Parathyroid adenoma (tissue), 2 donors: ENCODE results near the gene C11orf91.

Experiments
- H2AFZ ChIP-seq: fragments of 300-600 bp; sonication (generic); one replicate; pipeline ENCODE4 v1.7.0; 2017; ENCODE audit warnings: antibody characterized with exemption, mild to moderate bottlenecking
- H3K27ac ChIP-seq: fragments of 300-600 bp; sonication (generic); one replicate; pipeline ENCODE4 v1.7.0; 2017
- H3K27me3 ChIP-seq: fragments of 300-600 bp; sonication (generic); one replicate; pipeline ENCODE4 v1.7.0; 2017; ENCODE audit warnings: low read length; ENCODE audit not compliant: control insufficient read depth, insufficient read depth
- H3K36me3 ChIP-seq: fragments of 300-600 bp; sonication (generic); one replicate; pipeline ENCODE4 v1.7.0; 2017; ENCODE audit warnings: low read length; ENCODE audit not compliant: control insufficient read depth, insufficient read depth
- H3K4me1 ChIP-seq: fragments of 300-600 bp; sonication (generic); one replicate; pipeline ENCODE4 v1.7.0; 2017; ENCODE audit warnings: control low read depth
- H3K4me2 ChIP-seq: fragments of 300-600 bp; sonication (generic); one replicate; pipeline ENCODE4 v1.7.0; 2017; ENCODE audit warnings: low read length
- H3K4me3 ChIP-seq: fragments of 300-600 bp; sonication (generic); one replicate; pipeline ENCODE4 v1.7.0; 2017; ENCODE audit warnings: low read depth, low read length
- H3K79me2 ChIP-seq: fragments of 300-600 bp; sonication (generic); one replicate; pipeline ENCODE4 v1.7.0; 2017; ENCODE audit warnings: control low read depth
- H3K9ac ChIP-seq: fragments of 300-600 bp; sonication (generic); one replicate; pipeline ENCODE4 v1.7.0; 2017; ENCODE audit warnings: mild to moderate bottlenecking
- H3K9me3 ChIP-seq: fragments of 300-600 bp; sonication (generic); one replicate; pipeline ENCODE4 v1.7.0; 2017; ENCODE audit warnings: low read length; ENCODE audit not compliant: control insufficient read depth
- TF ChIP-seq, protein P1 (sequence below): fragments of 300-600 bp; sonication (generic); IDR thresholded peaks from one replicate; pipeline ENCODE4 v1.7.0; 2017; ENCODE audit warnings: antibody characterized with exemption, mild to moderate bottlenecking
- donor health status: primary hyperparathyroidism.

C11orf91 gene

DNA sequence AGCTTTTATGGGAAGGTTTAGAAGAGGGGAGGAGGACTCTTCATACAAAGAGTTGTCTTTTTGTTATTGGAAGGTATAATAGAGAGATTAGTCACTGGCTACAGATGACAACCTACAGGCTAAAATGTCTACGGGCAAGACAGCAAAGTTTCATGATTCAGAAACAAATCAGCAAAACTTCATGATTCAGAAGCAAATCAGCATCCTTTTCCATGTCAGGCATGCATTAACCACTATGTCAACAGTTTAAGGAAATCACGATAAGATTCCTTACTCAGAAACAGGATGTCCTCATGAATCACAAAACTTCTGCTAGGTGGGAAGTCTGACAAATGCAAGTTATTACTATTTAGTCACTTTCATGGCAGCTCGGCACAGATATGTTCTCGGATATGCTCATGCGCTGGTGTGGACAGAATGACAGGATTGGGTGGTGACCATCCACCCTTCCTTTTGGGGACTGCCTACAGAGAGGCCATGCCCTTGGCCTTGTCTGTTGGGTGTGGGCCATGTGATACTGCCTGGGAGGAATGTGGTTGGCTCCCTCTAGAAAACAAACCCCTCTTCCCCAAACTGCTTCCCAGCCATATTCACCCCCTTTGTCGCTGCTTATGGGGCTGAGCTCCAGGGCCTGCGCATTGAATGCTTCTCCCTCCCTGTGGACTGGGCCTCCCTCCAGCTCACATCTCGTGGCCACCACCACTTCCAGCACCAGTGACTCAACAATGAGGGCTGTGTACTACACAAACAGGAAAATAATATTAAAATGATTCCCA lies 10.1 kb downstream of the C11orf91 start:
- no peaks in the 10 kb centered on the region for H3K79me2 ChIP-seq
- no peaks in the 10 kb centered on the region for H3K9me3 ChIP-seq
- TF ChIP-seq, protein P1, sequence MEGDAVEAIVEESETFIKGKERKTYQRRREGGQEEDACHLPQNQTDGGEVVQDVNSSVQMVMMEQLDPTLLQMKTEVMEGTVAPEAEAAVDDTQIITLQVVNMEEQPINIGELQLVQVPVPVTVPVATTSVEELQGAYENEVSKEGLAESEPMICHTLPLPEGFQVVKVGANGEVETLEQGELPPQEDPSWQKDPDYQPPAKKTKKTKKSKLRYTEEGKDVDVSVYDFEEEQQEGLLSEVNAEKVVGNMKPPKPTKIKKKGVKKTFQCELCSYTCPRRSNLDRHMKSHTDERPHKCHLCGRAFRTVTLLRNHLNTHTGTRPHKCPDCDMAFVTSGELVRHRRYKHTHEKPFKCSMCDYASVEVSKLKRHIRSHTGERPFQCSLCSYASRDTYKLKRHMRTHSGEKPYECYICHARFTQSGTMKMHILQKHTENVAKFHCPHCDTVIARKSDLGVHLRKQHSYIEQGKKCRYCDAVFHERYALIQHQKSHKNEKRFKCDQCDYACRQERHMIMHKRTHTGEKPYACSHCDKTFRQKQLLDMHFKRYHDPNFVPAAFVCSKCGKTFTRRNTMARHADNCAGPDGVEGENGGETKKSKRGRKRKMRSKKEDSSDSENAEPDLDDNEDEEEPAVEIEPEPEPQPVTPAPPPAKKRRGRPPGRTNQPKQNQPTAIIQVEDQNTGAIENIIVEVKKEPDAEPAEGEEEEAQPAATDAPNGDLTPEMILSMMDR, result no peak
- peaks cover 18% of the 10 kb centered on the region for H3K4me1 ChIP-seq
- H3K9ac ChIP-seq, result no peak overlapping the region
- H3K36me3 ChIP-seq, result no peaks in the 10 kb centered on the region
- no peak overlapping the region for H3K4me2 ChIP-seq
- H3K4me3 ChIP-seq, result no peak overlapping the region
- no peak overlapping the region for H2AFZ ChIP-seq
- H3K27ac ChIP-seq, result peak overlapping the region; percentile 78
- no peaks in the 10 kb centered on the region for H3K27me3 ChIP-seq

DNA sequence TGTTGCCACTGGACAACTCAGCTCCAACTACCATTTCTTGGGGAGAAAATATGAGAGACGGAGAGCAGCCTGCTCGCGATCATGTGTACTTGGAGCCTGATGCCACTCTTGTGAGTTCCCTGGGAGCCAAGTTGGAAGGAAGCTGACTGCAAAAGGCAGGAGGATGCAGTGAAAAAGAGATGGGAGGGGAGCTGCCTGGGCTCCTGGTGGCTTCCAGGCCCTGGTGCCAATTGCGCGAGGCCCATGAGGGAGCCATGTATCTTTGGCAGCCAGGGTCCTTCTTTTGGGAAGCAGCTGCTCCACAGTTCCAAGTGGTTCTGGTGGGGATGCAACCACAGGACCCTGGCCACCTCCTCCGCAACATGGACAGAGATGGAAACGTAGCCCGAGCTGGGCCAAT lies 11.1 kb downstream of the C11orf91 start:
- no peaks in the 10 kb centered on the region for H3K79me2 ChIP-seq
- H3K4me1 ChIP-seq, result peaks cover 9% of the 10 kb centered on the region
- H3K4me3 ChIP-seq, result no peak overlapping the region
- peak overlapping the region; percentile 78 for H3K27ac ChIP-seq
- H3K9me3 ChIP-seq, result no peaks in the 10 kb centered on the region
- no peak overlapping the region for H3K9ac ChIP-seq
- H2AFZ ChIP-seq, result no peak overlapping the region
- H3K27me3 ChIP-seq, result no peaks in the 10 kb centered on the region
- no peak overlapping the region for H3K4me2 ChIP-seq
- TF ChIP-seq, protein P1, result no peak
- no peaks in the 10 kb centered on the region for H3K36me3 ChIP-seq

DNA sequence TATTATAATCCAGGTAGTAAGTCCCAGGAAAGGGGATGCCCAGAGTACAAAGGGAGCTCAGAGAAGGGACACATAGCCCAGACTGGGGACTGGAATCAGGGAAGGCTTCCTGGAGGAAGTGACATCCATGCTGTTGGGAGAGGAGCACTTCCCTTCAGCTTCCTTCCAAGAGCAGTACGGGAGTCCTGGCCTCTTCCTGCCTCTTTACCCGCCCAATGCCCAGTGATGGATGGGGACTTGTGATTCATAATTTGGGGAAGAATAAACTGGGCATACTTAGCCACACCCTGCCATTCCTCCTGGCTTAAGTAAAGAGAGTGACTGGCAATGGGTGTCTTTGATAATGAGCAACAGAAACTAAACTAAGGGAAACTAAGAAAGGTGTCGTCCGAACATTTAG lies 11.5 kb downstream of the C11orf91 start:
- Histone ChIP-seq H2AFZ (no peak overlapping the region), H3K79me2 (no peaks in the 10 kb centered on the region), H3K36me3 (no peaks in the 10 kb centered on the region), H3K27ac (peak overlapping the region; percentile 15), H3K4me3 (no peak overlapping the region), H3K4me2 (no peak overlapping the region), H3K4me1 (peaks cover 8% of the 10 kb centered on the region), H3K27me3 (no peaks in the 10 kb centered on the region), H3K9ac (no peak overlapping the region), H3K9me3 (no peaks in the 10 kb centered on the region)
- TF ChIP-seq, protein P1, result no peak

DNA sequence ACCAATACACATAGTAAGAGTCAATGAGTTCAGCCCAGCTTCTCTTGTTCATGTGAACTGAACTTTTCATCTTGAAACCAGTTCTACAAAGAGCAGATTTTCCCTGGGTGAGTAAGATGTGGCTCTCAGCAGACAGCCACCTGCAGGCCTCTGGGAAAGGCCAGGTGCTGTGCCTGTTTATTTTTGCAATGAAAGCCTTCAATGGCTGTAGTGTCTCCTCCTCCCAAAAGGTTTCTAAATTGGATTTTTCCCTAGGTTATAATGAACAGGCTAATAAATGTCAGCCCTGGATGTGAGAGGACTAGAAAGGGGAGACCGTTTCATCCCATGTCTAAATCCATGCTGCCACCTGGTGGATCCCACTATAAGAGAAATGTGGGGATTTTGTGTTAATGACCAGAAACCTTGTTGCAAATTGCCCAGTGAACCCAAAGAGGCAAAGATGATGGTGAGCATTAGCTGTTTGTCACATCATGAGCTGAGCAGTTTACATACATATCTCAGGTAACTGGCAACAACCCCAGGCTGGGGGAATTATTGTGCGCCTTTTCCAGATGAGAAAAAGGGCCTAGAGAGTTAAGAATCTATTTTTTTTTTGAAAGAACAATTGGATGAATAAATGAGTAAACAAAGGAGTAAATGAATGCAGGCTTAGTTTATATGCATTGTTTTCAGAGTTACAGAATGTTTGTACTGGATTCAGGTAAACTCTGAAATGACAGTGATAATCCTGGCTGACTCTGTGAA lies 12.7 kb downstream of the C11orf91 start:
- Histone ChIP-seq H3K9me3 (no peaks in the 10 kb centered on the region), H2AFZ (no peak overlapping the region), H3K9ac (no peak overlapping the region), H3K79me2 (no peaks in the 10 kb centered on the region), H3K27me3 (no peaks in the 10 kb centered on the region), H3K4me1 (peaks cover 7% of the 10 kb centered on the region), H3K4me2 (no peak overlapping the region), H3K27ac (no peak overlapping the region), H3K36me3 (no peaks in the 10 kb centered on the region), H3K4me3 (no peak overlapping the region)
- TF ChIP-seq, protein P1, result peak; percentile 50
